Measurements from ENCODE around the gene TBC1D10B.
"Not testable (repeated sequence)": the region's sequence is repeated elsewhere in the genome, so short reads cannot be mapped to it uniquely, and the experiment has no call there.

The TBC1D10B gene

DNA sequence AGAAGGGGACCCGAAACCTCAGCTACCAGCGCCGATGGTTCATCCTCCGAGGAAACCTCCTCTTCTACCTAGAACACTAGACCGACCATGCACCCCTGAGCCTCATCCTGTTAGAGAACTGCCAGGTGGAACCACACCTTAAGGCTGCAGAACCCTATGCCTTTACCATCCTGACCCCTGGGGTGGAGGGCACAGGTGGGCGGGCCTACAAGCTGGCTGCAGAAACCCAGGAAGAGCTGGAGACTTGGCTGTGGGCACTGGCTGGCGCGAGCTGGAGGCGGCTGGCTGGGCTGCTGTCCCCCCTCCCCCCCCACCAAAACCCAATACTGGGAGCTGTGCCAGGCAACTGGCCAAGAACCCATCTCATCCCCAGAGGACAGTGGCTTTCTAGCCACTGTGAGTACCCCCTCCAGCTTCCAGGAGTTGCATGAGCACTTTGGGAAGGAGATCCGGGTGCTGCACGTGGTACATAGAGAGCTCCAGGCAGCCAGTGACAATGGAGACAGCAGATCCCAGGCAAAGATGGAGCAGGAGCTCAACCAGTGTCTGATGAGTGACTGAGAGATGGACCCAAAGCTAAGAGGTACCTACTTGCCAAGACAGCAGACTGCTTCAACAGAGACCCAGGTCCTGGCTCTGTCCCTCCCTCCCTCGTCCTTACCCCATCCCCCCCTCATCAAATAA, 13.8 kb downstream of the TBC1D10B start:
- no peak for DNase-seq (ENCODE audit: low read depth in 2 of 3, low spot score in 2 of 3)

- DNase-seq (ENCODE audit: low read depth in 2 of 3, low spot score in 2 of 3) = no peak
Measured at GRCh38 chr16:30355954-30356308, 14.4 kb downstream of the TBC1D10B start.

DNA sequence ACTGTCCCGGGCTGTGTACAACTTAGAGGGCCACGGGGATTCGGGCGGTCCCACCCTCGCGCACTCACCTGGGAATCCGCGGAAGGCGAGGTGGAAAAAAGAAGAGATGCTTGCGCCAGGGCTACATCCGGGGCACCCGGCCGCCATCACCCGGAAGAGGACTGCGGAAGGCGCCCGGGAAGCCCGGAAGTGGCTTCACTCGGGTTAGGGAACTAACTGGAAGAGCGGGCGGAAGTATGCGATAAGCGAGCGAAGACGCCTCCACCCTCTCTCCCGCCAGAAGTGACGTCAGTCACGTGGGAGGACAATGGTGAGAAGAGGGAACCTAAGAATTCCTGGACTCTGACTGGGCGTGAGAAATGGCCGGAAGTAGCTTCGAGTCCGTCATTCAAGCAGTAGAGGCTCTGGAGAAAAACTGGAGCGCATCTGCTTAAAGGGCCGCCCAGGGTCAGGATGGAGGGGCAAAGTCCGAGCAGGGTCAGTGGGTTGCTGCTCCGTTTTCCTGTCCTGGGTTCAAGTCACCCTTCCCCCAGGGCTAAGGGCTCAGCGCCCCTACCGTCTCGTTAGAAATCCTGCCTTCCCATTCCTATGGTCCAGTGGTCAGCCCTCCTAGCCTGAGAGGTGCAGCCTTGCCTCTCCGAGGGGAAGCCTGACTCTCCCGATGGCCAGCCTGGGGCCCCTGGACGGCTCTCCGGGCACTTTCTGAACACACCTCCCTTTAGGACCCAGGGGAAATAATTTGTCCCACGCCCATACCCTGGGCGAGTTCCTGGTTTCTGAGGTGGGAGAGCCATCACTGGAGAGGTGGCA, 14.9 kb downstream of the TBC1D10B start, which contains the start of gene CD2BP2:
Gene CD2BP2, minus strand, starts transcription at position 165 of the 810 bp plus-strand sequence. CDS start 627 bp downstream, outside the sequence.
- DNase-seq (ENCODE audit: low read depth in 2 of 3, low spot score in 2 of 3) = peak; percentile 72 to 79 (median 76)

DNA sequence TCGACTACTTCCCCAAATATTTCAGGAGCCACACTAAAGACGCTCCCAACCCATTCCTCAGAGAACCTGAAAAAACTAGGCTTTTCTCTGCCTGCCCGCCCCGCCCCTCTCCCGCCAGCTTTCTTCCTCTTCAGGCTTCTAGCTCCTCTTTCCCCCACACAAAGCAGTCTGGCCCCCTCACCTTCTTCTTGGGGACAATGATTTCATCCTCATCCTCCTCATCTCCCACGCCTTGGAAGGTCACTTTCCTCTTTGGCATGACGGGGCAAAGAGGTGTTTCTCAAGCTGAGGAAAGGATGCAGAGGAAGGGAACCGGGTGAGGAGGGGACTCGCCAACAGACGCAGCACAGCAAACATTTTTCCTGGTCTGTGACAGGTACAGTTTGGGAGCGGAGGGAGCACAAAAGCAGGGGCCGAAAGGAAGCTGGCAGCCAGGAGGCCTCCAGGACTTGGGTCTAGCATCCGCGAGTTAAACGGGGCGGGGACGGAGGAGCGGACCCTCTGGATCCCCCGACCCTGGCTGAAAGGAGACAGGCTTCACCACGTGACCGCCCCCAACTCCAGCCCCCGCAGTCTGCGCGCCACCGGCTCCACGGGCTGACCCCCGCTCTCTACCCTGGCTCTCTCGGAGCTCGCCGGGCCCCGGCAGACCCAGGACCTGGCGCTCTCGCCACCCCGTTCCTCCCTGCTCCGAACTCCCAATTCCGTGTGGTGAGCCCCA, 15.7 kb downstream of the TBC1D10B start:
- DNase-seq (ENCODE audit: low read depth in 2 of 3, low spot score in 2 of 3) = no peak

DNA sequence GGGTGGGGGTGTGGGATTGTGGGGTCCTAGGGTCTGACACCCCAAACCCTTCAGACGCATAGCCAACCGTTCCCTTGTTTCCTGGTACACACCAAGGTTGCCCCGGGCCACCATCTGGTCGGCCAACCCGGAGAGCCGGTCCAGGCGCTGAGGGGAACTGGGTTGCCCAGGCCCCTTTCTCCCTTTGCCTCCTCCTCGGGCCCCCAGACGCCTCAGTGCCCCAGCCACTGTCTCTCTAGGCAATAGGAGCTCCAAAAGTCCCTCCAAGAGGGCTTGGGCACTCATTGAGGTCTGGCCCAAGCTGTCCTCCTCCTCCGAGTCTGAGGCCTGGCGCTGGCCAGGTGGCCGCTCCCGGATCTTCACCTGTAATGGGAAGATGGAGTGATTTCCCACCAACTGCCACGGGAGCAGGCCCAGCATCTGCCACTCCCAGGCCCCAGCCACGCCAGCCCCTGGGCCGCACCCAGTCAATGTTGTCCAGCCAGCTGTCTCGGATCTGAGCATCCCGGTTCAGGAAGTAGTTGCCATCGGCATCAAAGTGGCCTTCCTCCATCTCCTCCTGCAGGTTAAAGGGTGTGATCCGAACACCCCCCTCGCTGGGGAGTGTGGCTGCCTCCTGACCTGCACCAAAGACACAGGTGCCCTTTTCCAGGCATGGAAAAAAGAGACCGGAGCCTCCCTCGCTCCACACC, 16.7 kb downstream of the TBC1D10B start:
- no peak for DNase-seq (ENCODE audit: low read depth in 2 of 3, low spot score in 2 of 3)

DNA sequence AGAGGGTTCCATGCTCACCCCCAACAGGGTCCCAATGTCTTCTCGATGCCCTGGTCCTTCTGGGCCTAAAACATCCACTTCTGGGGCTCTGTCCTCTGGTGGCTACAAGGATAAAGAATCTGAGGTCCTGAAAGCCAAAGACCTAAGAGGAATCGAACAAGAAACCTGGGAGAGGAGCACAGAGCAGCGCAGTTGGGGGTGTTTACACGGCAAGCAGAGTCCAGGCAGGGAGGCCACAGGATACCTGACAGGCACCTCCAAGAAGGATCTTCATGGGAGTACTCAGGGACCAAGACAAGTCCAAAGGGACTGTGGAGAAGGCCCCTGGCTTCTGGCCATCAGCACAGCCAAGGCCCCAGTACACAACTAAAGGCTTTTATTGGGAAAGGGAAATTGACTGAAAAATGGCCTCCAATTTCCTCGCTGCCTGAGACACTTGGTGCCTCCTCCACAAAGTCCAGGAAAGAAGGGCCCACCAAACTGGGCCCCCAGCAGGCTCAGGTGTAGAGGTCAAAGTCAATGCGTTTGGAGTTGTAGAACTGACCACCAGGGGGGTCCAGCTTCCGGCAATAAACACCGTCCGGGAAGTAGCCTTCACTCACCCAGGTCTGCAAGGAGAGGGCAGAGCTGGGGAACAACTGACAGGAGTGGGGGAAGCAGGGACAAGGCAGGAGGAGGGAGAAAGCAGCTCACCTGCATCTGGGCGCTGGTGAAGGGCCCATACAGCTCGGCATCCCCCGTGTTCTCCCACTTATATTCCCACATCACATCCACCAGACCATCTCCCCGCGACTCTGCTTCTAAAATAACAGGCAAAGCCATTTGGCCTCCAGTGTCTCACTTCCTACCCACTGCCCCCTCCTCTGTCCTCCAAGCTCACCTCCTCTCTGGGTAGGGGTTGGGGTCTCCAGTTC, 17.5 kb downstream of the TBC1D10B start:
- no peak for DNase-seq (ENCODE audit: low read depth in 2 of 3, low spot score in 2 of 3)

DNA sequence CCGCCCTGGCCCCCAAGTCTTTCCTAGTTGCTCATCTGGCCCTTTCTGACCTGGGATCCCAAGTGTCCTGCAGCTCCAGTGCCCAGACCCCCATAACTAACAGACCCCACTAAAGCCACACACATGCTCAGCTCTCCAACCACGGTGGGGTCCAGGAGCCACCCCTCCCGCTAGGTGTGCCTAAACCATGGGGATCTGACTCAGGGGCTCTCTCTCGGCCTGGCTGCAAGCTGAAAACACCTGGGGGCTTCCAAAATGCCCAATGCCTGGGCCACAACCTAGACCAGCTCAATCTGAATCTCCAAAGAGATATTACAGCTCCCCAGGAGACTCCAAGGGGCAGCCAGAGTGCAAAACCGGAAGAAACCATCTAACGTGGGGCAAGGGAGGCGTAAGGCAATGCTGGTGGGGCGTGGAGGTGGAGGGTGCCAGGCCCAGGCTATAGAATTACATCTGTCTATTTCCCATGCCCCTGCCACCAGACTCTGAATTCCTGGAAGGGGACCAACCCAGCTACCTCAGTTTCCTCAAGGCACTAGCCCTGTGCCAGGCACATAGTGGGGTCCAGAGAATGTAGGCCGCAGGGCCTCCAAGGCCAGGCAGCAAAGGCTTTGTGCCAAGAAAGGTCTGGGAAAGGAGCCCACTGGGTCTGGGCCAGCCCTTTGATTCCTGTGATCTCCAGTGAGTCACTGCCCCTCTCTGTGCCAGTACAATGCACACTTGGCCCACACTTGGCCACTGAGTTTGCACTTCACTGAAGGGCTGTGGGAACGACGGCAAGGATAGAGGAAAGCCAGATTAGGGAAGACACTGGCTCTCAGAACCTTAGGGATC, 18.5 kb downstream of the TBC1D10B start:
- DNase-seq (ENCODE audit: low read depth in 2 of 3, low spot score in 2 of 3) = no peak

- DNase-seq (ENCODE audit: low read depth in 2 of 3, low spot score in 2 of 3) = no peak
Measured at GRCh38 chr16:30351001-30351441, 19.3 kb downstream of the TBC1D10B start.

DNA sequence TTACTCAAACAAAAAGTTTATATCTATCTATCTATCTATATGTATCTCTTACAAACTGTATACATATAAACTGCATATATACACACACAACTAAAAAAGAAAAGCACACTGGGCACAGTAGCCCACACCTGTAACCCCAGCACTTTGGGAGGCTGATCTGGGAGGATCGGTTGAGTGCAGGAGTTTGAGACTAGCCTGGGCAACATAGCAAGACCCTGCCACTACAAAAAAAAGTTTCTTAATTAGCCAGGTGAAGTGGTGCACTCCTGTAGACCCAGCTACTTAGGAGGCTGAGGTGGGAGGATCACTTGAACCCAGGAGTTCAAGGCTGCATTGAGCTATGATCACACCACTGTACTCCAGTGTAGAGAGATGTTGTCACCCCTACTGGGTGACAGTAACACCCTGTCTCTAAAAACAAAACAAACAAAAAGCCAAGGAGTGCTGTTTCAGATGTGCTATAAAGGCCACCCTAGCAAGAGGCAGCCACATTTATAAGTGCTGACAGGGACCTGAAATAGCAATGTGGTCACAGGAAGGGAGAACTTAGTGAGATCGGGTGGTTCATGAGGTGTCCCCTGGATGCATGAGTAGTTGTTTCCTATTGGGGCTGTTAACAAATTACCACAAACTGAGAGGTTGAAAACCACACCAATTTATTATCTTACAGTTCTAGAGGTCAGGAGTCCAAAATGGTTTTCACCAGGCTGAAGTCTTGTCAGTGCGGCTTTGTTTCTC, 20.0 kb downstream of the TBC1D10B start:
- DNase-seq (ENCODE audit: low read depth in 2 of 3, low spot score in 2 of 3) = no peak

GRCh38 chr16:30349675-30350074, 20.6 kb downstream of the TBC1D10B start:
- DNase-seq (ENCODE audit: low read depth in 2 of 3, low spot score in 2 of 3) = no peak

- DNase-seq (ENCODE audit: low read depth in 2 of 3, low spot score in 2 of 3) = no peak
Measured at GRCh38 chr16:30348929-30349328, 21.4 kb downstream of the TBC1D10B start.

DNA sequence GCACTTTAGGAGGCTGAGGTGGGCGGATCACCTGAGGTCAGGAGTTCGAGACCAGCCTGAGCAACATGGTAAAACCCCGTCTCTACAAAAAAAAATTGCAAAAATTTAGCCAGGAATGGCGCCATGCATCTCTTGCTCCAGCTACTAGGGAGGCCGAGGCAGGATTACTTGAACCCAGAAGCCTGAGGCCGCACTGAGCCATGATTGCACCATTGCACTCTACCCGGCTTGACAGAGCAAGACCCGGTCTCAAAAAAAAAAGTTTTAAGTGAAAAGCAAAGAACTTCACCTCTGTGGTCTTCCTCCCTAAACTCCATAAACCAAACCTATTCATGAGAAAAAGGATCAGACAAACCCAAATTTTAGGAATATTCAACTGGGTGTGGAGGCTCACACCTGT, 22.2 kb downstream of the TBC1D10B start:
- DNase-seq (ENCODE audit: low read depth in 2 of 3, low spot score in 2 of 3) = no peak

DNA sequence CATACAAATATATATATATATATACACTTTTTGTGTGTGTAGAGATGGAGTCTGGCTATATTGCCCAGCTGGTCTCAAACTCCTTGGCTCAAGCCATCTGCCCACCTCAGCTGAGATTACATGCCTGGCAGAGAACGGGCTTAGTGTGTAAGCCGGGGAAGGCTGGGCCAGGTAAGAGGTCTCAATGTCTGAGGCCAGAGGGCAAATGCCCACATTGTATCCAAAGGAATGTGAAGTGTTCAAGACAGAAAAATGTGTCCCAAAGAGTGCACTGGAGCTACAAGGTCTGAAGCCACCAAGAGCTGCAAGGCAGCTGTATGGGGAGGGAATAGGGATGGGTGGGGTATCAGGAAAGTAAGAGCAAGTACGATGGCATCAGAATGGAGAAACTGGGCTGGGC, 24.0 kb downstream of the TBC1D10B start:
- DNase-seq (ENCODE audit: low read depth in 2 of 3, low spot score in 2 of 3) = no peak

DNA sequence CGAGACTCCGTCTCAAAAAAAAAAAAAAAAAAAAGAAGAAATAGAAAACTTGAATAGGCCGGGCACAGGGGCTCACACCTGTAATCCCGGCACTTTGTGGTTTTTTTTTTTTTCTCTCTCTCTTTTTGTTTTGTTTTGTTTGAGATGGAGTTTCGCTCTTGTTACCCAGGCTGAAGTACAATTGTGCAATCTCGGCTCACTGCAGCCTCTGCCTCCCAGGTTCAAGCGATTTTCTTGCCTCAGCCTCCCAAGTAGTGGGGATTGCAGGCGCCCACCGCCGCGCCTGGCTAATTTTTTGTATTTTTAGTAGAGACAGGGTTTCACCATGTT, 26.8 kb downstream of the TBC1D10B start:
- DNase-seq (ENCODE audit: low read depth in 2 of 3, low spot score in 2 of 3) = not testable (repeated sequence)

- DNase-seq (ENCODE audit: low read depth in 2 of 3, low spot score in 2 of 3) = no peak
Measured at GRCh38 chr16:30342751-30343490, 27.4 kb downstream of the TBC1D10B start.

DNA sequence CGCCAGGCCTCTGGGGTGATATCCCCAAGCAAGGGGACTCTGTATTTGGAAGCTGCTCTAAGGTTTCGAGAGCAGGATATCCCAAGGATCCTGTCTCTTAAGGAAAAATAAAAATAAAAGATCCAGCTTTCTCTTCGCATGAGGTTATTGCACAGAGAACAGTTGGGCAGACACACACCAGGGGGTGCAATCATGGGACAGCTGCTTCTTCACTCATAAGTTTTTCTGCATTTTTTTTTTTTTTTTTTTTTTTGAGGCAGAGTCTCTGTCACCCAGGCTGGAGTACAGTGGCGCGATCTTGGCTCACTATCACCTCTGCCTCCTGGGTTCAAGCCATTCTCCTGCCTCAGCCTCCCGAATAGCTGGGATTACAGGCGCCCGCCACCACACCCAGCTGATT, 28.3 kb downstream of the TBC1D10B start:
- DNase-seq (ENCODE audit: low read depth in 2 of 3, low spot score in 2 of 3) = not testable (repeated sequence)

DNA sequence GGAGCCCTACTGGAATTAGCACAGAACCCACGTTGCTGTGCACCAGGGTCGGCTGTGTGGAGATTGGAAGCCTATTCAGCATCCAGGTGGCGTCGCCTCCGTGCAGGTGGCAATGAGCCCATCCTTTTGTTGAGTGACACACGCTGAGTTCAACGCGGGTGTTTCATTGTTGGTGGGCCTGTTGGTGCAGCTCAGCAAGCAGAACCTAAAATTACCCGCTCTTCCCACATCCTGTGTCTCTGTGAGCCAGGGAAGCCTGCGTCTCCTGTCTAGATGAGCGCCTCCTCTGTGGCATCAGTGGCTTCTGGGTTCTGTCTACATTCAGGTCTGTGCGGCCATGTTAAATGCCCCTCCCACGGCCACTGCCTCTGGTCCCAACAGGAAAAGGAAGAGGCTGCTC, 29.7 kb downstream of the TBC1D10B start:
- DNase-seq (ENCODE audit: low read depth in 2 of 3, low spot score in 2 of 3) = no peak

DNA sequence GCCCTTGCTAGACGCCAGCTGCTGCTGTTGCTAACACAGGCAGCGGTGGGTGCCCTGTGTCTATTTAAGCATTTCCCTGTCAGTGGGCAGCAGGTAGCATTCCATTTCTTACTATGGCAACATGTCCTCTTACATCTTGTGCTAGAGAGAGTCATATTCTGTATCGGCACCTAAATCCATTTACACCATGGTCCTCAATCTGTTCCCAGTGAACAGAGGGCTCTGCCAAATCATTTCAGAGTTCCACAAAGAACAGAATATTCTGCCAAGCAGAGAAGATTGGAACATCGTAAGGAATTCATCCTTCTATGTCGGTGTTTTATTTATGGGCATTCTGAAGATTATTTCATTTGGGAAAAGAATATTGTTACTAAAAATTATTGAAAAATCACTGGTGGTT, 31.6 kb downstream of the TBC1D10B start:
- not testable (repeated sequence) for DNase-seq (ENCODE audit: low read depth in 2 of 3, low spot score in 2 of 3)

All from activated CD8-positive, alpha-beta memory T cell treated with anti-CD3 and anti-CD28 coated beads for 48 hours (primary cell).